ENCODE results near the gene GNAI3.

GNAI3 gene

DNA sequence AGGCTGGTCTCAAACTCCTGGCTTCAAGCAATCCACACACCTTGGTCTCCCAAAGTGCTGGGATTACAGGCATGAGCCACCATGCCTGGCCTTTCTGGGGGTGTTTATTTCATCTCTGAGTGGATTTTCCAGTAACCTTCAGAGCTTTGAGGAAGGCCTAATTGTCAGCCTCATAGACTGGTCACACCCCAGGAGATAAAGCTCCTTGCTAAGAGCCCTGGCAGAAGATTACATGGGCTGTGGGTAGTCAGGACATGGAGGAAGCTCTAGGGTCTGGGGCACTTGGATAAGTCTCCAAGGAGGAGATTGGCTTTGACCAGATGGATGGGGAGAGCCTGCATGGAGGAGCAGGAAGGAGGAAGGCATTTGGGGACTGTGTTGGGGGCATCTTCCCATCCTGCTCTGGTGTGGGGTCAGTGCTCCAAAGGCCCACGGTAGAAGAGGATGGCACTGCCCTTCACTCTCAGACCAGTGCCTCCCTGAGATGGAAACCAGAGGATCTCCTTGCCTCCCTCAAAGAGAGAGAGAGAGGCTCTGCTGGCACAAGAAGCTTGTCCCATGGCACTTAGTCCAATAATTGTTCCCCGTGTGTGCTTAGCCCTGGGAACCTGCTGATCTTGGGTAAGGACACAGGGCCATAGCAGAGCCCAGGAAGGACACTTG lies 92.8 kb downstream of the GNAI3 start:
- H3K4me3 ChIP-seq (ENCODE audit: low read depth, low read length) = no peak overlapping the region
- DNase-seq (ENCODE audit: low read depth) = no peak

DNA sequence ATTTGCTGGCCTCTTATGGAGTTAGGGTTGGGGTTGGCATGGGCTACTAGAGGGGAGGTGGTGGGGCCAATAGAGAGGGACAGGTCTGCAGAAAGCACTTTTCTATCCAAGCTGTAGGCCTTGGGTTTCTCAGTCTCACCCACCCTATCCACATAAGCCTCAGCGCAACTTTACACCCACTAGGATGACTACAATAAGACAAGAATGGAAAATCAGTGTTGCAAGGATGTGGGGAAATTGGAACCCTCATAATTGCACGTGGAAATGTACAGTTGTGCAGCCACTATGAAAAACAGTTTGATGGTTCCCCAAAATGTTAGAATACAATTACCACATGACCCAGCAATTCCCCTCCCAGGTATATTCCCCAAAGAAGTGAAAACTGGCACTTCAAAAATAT lies 93.4 kb downstream of the GNAI3 start:
- no peak for DNase-seq (ENCODE audit: low read depth)
- no peak overlapping the region for H3K4me3 ChIP-seq (ENCODE audit: low read depth, low read length)
- TF ChIP-seq POLR2A (IDR thresholded peaks at IDR 0.05; ENCODE audit: extremely low read depth, insufficient read length) (no peak), MYC (IDR thresholded peaks at IDR 0.05; ENCODE audit: low read depth, low read length) (no peak)
- TF ChIP-seq, protein P1, sequence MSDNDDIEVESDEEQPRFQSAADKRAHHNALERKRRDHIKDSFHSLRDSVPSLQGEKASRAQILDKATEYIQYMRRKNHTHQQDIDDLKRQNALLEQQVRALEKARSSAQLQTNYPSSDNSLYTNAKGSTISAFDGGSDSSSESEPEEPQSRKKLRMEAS (IDR thresholded peaks at IDR 0.05; ENCODE audit: low read depth, low read length) = no peak
- TF ChIP-seq, protein P2, sequence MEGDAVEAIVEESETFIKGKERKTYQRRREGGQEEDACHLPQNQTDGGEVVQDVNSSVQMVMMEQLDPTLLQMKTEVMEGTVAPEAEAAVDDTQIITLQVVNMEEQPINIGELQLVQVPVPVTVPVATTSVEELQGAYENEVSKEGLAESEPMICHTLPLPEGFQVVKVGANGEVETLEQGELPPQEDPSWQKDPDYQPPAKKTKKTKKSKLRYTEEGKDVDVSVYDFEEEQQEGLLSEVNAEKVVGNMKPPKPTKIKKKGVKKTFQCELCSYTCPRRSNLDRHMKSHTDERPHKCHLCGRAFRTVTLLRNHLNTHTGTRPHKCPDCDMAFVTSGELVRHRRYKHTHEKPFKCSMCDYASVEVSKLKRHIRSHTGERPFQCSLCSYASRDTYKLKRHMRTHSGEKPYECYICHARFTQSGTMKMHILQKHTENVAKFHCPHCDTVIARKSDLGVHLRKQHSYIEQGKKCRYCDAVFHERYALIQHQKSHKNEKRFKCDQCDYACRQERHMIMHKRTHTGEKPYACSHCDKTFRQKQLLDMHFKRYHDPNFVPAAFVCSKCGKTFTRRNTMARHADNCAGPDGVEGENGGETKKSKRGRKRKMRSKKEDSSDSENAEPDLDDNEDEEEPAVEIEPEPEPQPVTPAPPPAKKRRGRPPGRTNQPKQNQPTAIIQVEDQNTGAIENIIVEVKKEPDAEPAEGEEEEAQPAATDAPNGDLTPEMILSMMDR (IDR thresholded peaks at IDR 0.05; ENCODE audit: low read depth, low read length) = no peak

More for the DNA sequence above, 92.8 kb downstream of the GNAI3 start:
- no peak for TF ChIP-seq MYC (IDR thresholded peaks at IDR 0.05; ENCODE audit: low read depth, low read length)
- TF ChIP-seq, protein P1 (IDR thresholded peaks at IDR 0.05; ENCODE audit: low read depth, low read length) = no peak
- no peak for TF ChIP-seq POLR2A (IDR thresholded peaks at IDR 0.05; ENCODE audit: extremely low read depth, insufficient read length)
- TF ChIP-seq, protein P2 (IDR thresholded peaks at IDR 0.05; ENCODE audit: low read depth, low read length) = no peak

DNA sequence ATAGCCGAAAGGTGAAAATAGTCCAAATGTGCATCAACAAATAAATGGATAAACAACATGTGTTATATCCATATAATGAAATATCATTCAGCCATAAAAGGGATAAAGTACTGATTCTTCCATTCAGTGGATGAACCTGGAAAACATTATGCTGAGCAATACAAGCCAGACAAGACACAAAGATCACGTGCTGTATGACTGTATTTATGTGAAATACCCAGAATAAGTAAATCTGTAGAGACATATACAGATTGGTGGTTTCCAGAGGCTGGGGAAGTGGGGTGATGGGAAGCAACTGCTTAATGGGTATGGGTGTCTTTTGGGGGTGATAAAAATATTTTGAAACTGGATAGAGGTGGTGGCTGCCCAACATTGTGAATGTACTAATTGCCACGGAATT lies 94.2 kb downstream of the GNAI3 start:
- no peak overlapping the region for H3K4me3 ChIP-seq (ENCODE audit: low read depth, low read length)
- TF ChIP-seq MYC (IDR thresholded peaks at IDR 0.05; ENCODE audit: low read depth, low read length) = no peak
- no peak for TF ChIP-seq POLR2A (IDR thresholded peaks at IDR 0.05; ENCODE audit: extremely low read depth, insufficient read length)
- TF ChIP-seq, protein P1 (IDR thresholded peaks at IDR 0.05; ENCODE audit: low read depth, low read length) = no peak
- TF ChIP-seq, protein P2 (IDR thresholded peaks at IDR 0.05; ENCODE audit: low read depth, low read length) = no peak
- no peak for DNase-seq (ENCODE audit: low read depth)

DNA sequence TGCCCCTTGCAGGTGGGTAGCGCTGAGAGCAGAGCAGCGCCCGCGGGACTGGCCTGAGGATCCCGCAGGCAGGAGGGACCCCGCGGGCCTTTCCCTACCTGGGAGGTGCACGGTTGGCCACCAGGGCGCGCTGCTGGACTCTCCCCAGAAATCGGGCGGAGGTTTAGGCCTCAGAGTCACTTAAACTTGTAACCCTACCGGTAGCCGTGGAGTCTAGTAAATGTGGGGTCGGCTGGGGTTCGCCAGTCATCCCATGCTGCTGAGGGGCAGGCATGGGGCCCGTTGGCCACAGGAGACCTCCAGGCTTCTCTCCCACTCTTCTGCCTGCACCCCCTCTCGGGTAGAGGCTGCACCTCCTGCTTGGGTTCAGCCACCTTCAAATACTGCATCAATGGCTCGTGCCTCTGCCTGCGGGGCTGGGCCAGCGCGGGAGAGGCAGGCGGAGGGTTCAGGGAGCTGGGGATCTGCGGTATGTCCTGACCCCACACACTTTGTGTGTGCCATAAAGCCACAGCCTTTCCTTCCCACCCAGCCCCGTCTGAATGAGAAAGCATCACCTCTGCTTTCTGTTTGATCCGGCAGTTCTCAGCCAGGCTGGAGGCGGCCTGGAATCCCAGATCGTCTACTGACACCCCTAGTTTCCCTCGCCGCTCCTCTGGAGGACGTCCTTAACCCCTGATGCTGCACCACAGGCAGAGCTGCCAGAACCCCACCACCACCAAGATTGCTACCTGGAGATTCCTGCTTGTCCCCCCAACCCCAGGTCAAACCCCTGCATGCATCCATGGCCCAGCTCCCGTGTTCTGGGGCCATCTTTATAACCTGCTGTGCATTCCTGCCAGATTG lies 95.2 kb downstream of the GNAI3 start:
- DNase-seq (ENCODE audit: low read depth) = peak; percentile 84
- H3K4me3 ChIP-seq (ENCODE audit: low read depth, low read length) = no peak overlapping the region
- no peak for TF ChIP-seq POLR2A (IDR thresholded peaks at IDR 0.05; ENCODE audit: extremely low read depth, insufficient read length)
- TF ChIP-seq MYC (IDR thresholded peaks at IDR 0.05; ENCODE audit: low read depth, low read length) = 0 out of 2 replicates have a peak, but pooled peaks have one; percentile 11
- TF ChIP-seq, protein P1 (IDR thresholded peaks at IDR 0.05; ENCODE audit: low read depth, low read length) = peak; percentile 28; the same call in 1 of the 2 replicates
- TF ChIP-seq, protein P2 (IDR thresholded peaks at IDR 0.05; ENCODE audit: low read depth, low read length) = peak; percentile 84

DNA sequence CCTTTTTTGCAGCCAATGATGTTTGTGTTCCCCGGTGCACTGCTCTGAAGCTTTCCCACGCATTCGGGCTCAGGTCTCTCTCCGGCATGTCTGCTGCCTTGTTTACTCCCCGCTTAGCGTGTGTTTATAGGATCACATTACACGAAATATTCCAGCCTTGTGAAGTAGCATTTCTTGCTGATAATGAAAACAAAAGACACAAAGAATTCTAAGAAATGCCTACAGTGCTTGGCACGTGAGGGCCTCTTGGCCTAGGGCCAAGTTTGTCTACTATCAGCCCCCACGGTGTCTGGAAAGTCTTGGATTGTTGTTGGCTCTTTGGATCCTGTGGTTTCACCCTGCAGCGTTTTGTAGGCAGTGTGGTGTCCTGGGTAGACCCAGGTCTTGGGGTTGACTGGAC lies 96.3 kb downstream of the GNAI3 start:
- no peak for DNase-seq (ENCODE audit: low read depth)
- TF ChIP-seq, protein P1 (IDR thresholded peaks at IDR 0.05; ENCODE audit: low read depth, low read length) = no peak
- TF ChIP-seq, protein P2 (IDR thresholded peaks at IDR 0.05; ENCODE audit: low read depth, low read length) = no peak
- TF ChIP-seq MYC (IDR thresholded peaks at IDR 0.05; ENCODE audit: low read depth, low read length) (no peak), POLR2A (IDR thresholded peaks at IDR 0.05; ENCODE audit: extremely low read depth, insufficient read length) (no peak)
- no peak overlapping the region for H3K4me3 ChIP-seq (ENCODE audit: low read depth, low read length)
